ENCODE results near the gene FBXO39.

DNA sequence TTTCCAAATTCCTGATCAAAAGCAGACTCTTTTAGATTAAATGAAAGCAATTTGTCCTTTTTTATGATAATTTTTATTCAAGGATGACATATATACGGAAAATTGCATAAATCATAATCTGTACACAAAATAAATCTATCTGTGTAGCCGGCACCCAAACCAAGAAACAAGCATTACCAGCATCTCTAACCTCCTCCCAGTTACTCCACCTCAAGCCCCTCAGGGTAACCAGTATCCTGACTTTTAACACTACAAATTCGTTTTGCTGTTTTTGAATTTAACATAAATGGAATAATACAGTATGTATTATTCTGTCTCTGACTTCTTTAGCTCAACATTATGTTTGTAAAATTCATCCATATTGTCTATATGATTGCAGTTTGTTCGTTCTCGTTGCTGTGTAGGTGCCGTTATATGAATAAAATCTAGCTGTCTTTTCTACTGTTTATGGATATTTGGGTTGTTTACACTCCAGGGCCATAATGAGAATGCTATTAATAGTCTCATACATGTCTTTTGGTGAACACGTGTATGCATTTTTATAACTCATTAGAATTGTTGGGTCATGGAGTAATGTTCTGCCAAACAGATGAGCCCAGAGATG, 54.5 kb downstream of the FBXO39 start:
- TF ChIP-seq, protein P1, sequence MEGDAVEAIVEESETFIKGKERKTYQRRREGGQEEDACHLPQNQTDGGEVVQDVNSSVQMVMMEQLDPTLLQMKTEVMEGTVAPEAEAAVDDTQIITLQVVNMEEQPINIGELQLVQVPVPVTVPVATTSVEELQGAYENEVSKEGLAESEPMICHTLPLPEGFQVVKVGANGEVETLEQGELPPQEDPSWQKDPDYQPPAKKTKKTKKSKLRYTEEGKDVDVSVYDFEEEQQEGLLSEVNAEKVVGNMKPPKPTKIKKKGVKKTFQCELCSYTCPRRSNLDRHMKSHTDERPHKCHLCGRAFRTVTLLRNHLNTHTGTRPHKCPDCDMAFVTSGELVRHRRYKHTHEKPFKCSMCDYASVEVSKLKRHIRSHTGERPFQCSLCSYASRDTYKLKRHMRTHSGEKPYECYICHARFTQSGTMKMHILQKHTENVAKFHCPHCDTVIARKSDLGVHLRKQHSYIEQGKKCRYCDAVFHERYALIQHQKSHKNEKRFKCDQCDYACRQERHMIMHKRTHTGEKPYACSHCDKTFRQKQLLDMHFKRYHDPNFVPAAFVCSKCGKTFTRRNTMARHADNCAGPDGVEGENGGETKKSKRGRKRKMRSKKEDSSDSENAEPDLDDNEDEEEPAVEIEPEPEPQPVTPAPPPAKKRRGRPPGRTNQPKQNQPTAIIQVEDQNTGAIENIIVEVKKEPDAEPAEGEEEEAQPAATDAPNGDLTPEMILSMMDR (conservative IDR thresholded peaks at IDR 0.05; ENCODE audit: low read depth, low read length), result no peak
- TF ChIP-seq EZH2 (IDR thresholded peaks at IDR 0.05; ENCODE audit: low read length, unreplicated experiment), result no peak

Measured in PC-3 (cell line).